AG09309 (cell line): ENCODE data around the gene SSNA1.

Experiments used
- DNase-seq: peaks from one replicate; pipeline ENCODE4 v3.0.0-alpha.2; 2010; ENCODE audit warnings: low read depth
- H3K4me3 ChIP-seq: 2 replicates; pipeline ENCODE4 v1.5.1; 2011; ENCODE audit warnings: mild to moderate bottlenecking, low read depth, low read length, moderate library complexity; ENCODE audit not compliant: control insufficient read depth
- TF ChIP-seq, protein P1 (sequence below): IDR thresholded peaks from 2 replicates; pipeline ENCODE4 v1.5.1; 2011; ENCODE audit warnings: mild to moderate bottlenecking, low read depth, low read length, inconsistent platforms; ENCODE audit not compliant: insufficient read depth, control insufficient read depth; ENCODE audit errors: missing control alignments

SSNA1 gene

DNA sequence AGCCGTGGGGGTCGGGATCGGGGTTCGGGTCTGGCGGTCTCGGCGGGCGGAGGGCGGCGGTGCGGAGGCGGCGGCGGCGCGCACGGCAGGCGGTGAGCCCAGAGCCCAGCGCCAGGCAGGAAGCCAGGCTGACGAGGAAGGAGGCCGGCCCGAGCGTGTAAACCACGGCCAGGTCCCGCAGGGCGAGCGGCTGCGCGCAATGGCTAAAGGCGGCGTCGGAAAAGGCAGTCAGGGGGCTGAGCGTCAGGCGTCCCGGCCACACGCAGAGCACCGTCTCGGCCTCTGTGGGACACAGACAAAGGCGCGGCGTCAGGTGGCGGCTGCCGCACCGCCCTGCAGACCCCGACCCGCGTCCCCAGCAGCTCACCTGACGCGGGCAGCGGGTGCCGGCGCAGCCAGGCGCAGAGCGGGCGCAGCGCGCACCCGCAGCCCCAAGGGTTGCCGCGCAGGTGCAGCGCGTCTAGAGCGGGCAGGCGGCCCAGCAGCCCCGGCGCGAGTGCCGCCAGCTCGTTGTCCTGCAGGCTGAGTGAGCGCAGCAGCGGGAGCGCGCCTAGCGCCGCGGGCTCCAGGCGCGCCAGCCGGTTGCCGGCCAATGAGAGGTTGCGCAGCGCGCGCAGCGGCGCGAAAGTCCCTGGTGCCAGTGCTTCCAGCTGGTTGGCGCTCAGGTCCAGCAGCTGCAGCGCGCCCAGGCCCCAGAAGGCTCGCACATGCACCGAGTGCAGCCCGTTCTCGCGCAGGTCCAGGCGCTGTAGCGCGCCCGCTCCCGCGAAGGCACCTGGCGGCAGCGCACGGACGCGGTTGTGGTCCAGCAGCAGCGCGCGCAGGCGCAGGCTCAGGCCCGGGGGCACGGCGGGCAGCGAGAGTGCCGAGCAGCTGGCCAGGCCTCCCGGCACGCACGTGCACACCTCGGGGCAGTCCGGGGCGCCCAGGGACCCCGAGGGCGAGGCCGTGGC, 19.3 kb upstream of the SSNA1 start:
- TF ChIP-seq, protein P1, sequence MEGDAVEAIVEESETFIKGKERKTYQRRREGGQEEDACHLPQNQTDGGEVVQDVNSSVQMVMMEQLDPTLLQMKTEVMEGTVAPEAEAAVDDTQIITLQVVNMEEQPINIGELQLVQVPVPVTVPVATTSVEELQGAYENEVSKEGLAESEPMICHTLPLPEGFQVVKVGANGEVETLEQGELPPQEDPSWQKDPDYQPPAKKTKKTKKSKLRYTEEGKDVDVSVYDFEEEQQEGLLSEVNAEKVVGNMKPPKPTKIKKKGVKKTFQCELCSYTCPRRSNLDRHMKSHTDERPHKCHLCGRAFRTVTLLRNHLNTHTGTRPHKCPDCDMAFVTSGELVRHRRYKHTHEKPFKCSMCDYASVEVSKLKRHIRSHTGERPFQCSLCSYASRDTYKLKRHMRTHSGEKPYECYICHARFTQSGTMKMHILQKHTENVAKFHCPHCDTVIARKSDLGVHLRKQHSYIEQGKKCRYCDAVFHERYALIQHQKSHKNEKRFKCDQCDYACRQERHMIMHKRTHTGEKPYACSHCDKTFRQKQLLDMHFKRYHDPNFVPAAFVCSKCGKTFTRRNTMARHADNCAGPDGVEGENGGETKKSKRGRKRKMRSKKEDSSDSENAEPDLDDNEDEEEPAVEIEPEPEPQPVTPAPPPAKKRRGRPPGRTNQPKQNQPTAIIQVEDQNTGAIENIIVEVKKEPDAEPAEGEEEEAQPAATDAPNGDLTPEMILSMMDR: no peak
- H3K4me3 ChIP-seq: no peak overlapping the region
- no peak for DNase-seq

DNA sequence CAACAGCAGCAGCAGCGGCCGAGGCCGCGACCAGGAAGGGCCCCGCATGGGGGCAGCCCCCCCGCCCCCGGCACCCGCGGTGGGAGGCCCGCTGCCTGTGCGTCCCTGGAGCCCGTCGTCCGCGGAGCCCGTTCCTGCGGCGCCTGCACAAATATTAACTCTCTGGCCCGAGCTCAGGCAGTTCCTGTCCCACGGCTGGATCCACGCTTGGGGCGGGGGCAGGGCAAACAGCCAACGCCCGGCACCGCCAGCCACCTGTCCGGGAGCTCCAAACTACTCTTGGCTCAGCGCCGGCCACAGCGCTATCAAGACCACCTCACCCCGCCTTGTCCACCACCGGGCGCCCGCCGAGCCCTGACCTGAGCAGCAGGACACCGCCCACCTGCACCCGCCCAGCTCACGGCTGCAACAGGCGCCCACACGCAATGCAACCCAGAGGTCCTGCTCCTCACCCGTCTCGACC, 18.5 kb upstream of the SSNA1 start, which contains the start of gene LRRC26:
TSS of gene LRRC26 (minus strand) at position 156 of the 463 bp plus-strand sequence. CDS start at position 48, 108 bp downstream.
- TF ChIP-seq, protein P1: no peak
- no peak for DNase-seq

DNA sequence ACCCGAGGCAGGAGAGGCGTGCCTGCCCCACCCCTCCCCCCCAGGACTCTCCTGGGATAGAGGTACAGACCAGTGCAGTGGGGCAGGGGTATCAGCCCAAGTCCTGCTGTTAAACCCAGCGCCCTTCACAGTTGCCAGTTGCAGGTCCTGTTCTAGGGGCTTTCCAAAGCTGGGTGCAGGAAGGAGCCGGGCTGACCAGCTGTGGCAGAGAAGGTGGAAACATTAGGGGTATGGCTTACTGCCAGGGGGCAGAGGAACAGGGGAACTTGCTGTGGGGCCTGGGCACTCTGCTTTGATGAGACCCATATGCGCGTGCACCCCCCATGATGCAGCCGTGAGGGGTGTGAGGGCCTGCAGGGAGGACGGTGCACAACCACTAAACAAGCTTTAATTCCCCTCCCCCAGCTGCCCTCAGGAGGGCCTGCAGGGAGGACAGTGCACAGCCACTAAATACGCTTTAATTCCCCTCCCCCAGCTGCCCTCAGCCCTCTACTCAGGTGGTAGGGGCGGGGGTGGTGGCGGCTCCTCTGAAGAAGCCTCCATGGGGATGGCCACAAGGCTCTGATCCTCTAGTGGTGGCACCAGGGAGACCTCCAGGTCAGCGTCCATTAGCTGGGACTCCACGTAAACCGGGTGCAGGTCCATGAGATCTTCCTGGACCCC, 17.9 kb upstream of the SSNA1 start:
- H3K4me3 ChIP-seq: no peak overlapping the region
- TF ChIP-seq, protein P1: no peak
- DNase-seq: no peak

More for the DNA sequence above, 18.5 kb upstream of the SSNA1 start, which contains the start of gene LRRC26:
- H3K4me3 ChIP-seq: no peak within 1 kb of the TSS

DNA sequence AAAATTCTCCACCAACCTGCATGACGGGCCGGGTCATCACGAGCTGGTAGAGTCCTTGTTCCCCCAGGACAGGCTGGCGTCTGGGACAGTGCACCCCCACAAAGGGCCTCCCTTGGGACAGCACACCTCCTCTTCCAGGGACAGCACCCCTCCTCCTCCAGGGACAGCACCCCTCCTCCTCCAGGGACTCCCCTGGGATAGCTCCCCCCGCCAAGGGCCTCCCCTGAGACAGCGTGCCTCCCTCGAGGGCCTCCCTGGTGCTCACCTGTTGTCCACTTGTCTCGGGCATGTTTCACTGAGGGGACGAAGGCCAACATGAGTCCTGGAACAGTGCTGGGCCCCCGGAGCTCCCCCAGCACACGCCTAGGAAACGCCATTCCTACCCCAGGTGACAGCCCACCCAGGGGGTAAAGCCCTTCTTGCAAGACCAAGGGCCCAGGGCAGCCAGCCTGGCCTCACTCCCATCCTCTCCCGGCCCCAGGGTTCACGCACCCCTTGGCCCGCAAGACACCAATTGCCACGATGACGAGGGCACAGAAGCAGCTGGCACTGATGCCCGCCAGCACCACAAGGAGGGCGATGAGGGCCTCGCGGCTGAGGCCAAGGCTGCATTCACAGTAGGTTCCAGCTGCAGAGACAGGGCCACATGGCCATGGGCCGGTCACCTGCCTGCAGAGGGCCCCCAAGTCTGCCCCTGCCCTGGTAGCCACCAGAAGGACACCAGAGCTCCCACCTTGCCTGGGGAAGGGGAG, 17.2 kb upstream of the SSNA1 start:
- TF ChIP-seq, protein P1: no peak
- no peak overlapping the region for H3K4me3 ChIP-seq
- no peak for DNase-seq

DNA sequence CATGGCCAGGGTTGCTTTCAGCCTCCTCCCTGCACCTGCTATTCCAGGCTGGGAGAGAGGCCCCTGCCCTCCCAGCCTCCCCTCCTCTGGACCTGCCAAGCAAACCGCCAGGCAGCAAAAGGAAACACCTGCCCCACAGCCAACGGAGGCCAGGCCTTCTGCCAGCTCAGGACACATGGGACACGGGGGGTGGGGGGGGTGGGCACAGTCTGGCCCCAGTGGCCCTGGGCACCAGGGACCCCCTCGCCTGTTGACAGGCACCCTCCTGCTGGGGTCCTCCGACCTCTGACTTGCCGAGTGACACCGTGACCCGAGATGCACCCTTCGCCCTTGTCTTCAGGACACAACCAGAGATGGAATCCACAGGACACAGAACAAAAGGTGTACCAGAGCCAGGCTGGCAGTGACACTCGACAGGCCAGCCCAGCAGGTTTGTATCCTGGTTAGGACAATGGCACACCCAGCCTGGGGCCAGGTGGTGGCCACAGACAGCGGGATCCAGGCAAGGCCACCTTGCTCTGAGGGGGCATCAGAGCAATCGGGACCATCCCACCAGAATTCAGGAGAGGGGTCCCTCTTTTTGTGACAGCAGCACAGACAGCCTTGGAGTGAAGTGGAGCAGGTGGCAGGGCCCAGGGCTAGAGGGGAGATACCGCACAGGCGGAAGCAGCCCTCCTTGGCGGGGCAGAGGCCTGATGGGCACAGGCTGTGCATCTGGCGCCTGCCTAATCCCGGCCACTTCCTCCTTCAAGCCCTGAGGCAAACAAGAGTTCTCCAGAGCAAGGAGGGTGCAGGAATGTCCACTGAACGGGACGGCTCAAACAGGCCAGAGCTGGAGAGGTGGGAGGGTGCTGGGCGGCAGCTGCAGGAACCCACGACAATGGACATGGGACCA, 15.3 kb upstream of the SSNA1 start:
- TF ChIP-seq, protein P1: no peak
- no peak for DNase-seq
- H3K4me3 ChIP-seq: no peak overlapping the region
